Stimulated activated CD4-positive, alpha-beta T cell treated with anti-CD3 and anti-CD28 coated beads, Interleukin-1b, Interleukin-23, amount 100 ng/mL, for 24 hours (primary cell): ENCODE measurements around the gene SLC25A20.
A peak's percentile ranks its signal among the peaks of the same experiment; 100 is the strongest.
"Not testable (repeated sequence)": the region's sequence is repeated elsewhere in the genome, so short reads cannot be mapped to it uniquely, and the experiment has no call there.

Experiments used
- DNase-seq, 4 experiments: peaks; one replicate each; pipeline ENCODE4 v3.0.0-alpha.2; 2020; ENCODE audit warnings: low read depth in 4 of 4, low spot score in 1 of 4

The SLC25A20 gene, protein sequence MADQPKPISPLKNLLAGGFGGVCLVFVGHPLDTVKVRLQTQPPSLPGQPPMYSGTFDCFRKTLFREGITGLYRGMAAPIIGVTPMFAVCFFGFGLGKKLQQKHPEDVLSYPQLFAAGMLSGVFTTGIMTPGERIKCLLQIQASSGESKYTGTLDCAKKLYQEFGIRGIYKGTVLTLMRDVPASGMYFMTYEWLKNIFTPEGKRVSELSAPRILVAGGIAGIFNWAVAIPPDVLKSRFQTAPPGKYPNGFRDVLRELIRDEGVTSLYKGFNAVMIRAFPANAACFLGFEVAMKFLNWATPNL

DNA sequence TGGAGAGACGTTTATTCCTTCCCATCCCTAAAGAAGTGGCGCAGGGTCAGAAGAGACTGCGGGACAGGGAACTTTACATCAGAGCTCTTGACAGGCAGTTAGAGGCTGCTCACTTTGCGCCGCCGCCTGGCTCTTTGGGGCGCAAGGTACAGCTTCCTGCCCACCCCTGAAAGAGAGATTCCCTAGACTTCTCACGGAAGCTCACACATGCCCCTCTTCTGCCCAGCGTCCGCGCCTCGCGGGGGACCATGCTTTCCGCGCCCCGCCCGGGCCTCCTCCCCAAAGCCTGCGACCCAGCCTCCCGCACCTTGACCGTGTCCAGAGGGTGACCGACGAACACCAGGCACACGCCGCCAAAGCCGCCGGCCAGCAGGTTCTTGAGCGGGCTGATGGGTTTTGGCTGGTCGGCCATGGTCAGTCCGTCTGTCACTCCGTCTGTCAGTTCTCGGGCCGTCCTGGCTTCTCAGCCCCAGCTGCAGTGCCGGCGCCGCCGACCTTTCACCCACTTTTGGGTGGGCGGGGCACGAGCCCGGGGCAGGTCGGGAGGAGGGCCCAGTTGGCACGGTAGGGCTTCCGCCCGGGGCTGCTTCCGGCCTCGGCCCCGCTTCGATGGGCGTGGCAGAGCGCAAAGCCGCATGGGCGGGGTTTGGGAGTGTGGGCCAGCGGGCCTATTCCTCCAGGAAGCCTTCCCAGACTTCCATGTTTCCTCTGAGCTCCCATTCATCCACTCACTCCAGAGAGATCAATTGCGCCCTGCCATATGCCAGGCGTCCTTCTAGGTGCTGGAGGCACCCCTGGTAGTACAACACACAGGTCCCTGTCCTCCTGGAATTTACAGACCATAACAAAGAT, at the start of gene SLC25A20:
SLC25A20 (minus strand) TSS at position 500 of the 852 bp plus-strand sequence; CDS start at position 412, 88 bp downstream.
- peak; percentile 77 to 92 (median 86) for DNase-seq

GRCh38 chr3:48945891-48946549, 47.3 kb upstream of the SLC25A20 start:
- no peak for DNase-seq

DNA sequence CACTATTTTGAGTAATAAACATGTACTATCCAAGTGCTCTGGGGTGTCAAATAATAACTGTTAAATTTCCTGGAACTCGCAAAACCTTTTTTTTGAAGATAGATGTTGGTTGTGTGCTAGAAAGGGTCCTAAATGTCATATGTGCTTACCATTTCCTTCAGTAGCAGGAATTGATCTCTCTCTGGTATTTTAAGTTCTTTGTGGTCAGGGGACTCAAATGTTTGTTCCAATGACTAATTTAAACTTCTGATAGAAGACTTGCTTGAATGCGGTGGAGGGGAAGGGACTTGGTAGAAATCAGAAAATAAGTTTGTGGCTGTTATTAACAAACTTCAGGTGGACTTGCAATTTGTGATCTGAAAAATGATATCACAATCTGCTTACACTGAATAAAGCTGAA, 46.8 kb upstream of the SLC25A20 start:
- no peak for DNase-seq

GRCh38 chr3:48938689-48939088, 40.0 kb upstream of the SLC25A20 start:
- no peak for DNase-seq

GRCh38 chr3:48938156-48938555, 39.5 kb upstream of the SLC25A20 start:
- DNase-seq = no peak

GRCh38 chr3:48935530-48935929, 36.8 kb upstream of the SLC25A20 start:
- no peak for DNase-seq

GRCh38 chr3:48934333-48934991, 35.8 kb upstream of the SLC25A20 start:
- DNase-seq = no peak

GRCh38 chr3:48931944-48932580, 33.4 kb upstream of the SLC25A20 start:
- no peak for DNase-seq

GRCh38 chr3:48930590-48930989, 31.9 kb upstream of the SLC25A20 start:
- no peak for DNase-seq

DNA sequence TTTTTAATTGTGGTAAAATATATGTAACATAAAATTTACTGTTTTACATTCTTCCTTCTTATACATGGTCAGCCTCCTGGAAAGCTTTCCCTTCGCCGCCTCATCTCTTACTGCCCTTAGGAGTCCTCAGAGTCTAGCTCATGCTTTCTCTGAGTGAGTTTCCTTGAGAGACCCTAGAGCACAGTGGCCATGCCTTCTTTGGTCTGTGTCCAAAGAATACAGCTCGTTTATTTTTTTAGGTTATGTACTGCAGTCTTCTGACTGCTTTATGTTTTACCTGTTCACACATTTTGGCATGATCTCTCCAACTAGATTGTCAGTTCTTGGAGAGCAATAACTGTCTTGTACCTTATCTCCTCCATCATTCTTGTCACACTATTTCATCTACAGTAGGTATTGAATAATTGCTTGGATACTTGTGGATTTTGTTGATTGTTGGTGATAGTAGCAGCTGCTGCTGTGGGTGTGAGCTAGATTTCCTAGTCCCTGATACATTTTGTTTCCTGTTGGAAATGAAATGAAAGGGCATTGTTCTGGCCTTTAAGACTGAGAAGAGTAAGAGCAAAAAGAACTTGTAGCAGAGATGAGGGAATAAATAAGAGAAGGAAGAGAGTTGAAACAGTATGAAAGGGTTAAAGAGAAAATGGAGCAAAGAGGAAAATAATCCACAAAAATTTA, 30.8 kb upstream of the SLC25A20 start:
- DNase-seq = no peak

DNA sequence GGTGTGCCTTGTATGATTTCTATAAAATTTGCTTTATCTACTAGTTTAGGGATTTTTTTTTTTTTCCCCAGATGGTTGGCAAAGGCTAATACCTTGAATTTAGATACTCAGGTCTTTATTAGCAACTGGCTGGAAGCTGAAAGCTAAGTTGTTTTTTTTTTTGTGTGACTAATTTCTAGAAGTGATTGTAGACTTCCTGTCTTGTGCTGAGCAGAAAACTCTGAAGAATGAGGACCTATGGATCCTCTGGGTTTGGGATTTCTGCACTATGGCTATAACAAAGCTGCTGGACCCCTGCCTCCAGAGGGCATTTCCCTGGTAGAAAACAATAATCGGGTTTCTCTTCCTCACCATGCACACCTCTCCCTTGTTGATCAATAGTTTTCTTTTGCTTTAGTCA, 30.0 kb upstream of the SLC25A20 start:
- DNase-seq = no peak

DNA sequence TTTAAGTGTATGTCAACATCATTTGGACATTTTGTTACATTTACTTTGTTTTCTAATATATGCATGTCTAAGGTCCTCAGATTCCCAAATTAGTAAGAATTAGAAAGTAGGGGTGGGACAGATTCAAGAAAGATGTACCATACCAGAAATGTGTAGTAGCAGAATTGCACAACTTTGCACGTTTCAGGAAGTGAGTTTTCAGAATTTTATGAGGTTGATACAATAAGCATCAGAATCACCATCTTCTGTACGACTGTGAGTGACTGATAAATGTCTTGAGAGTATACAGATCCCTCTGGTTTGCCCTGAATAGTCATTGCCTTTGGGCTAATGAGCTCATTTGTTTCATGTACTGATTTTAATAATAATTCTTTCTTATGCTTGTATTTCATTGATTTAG, 29.2 kb upstream of the SLC25A20 start:
- DNase-seq = no peak

GRCh38 chr3:48926425-48927392, 28.0 kb upstream of the SLC25A20 start:
- DNase-seq = no peak

DNA sequence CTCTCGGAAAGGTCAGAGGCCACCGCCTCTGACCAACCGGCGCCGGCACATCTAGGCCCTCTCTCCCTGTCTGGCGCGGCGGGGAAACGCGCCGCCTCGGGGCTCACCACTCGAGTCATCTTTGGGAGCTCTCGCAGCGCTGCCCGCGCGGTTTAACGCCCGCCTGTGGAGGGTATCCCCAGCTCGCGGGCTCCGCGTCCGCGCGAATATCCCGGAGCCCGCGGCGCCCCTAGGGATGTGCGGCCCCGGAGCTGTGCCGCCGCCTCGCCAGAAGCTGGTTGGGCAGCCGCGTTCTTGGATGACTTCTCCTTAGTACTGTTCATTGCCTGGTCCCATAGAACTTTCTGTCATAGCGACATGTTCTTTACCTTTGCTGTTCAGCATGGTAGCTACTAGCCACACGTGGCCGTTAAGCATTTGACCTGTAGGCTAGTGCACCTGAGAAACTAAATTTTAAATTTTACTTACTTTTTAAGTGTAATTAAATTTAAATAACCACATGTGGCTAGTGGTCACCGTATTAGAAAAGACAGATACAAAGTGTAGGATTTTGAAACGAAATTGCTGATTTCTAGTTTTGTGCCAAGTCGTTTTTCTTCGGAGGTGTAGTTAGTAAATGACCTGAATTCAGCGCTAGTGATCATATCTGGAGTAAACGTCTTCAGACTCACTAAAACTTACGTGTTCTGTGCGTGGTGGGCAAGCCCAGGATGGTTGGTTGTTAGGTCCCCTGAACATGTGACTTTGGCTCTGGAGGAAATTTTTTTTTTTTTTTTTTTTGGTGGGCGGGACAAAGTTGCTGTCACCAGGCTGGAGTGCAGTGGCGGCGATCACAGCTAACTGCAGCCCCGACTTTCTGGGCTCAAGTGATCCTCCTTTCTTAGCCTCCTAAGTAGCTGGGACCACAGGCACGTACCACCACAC, 20.8 kb upstream of the SLC25A20 start:
- peak in 3 of 4 experiments; percentile 14 to 53 (median 27) for DNase-seq

GRCh38 chr3:48918388-48919214, 19.9 kb upstream of the SLC25A20 start, which contains the start of gene ARIH2:
ARIH2 (plus strand) TSS chr3:48918842; CDS start chr3:48927559, 8,717 bp downstream.
- DNase-seq = peak; percentile 73 to 84 (median 78)

DNA sequence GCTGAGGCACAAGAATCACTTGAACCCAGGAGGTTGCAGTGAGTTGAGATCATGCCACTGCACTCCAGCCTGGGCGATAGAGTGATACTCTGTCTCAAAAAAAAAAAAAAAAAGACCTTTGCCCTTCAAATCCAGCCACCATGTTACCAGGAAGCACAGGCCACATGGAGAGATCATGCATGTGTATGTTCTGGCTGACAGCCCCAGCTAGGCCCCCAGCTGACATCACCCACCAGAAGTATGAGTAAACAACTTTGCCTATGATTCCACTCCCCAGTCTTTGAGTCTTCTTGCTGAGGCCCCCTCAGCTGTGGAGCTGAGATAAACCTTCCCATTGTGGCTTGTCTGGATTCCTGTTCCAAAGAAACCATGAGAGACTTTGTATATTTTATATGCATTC, 16.6 kb upstream of the SLC25A20 start:
- DNase-seq = no peak

GRCh38 chr3:48907026-48907425, 8.3 kb upstream of the SLC25A20 start:
- not testable (repeated sequence) for DNase-seq
